ENCODE results near the gene SAMD4A.

SAMD4A gene

DNA sequence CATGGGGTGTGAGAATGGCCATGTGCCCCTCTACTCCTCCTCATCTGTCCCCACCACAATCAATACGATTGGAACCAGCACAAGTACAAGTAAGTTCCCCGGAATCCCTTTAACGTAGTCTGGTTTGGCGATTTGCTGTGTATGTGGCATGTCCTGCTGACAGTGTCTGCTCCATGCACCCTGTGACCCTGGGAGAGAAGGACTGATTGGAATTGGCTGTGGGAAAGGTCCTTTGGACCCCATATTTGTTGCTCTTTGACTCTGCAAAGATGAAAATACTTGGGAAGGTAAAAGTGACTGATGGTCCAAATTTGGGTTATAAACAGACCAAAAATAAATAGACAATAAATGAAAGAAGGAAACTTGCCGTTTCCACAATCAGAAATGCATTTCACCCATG lies 135.6 kb downstream of the SAMD4A start:
- DNase-seq (ENCODE audit: low read depth in 2 of 2), result no peak

DNA sequence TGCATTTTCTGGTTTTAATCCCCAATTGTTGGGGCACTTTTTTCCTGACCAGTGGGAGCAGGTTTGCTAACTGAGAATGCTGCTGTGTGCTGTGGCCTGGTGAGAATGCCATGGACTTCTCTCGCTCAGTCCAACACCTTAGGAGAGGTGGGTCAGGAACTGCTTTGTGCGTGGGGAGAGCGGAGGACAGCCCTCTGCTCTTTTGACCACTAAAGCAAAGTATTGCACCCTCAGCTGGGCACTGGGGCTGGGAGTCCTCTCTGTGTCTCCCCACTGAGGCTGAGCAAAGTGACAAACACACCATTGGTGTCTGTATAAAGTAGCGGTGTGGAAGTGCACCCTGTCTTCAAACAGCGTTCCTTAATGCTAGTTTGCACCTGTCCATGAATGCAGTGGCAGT lies 136.2 kb downstream of the SAMD4A start:
- no peak for DNase-seq (ENCODE audit: low read depth in 2 of 2)

DNA sequence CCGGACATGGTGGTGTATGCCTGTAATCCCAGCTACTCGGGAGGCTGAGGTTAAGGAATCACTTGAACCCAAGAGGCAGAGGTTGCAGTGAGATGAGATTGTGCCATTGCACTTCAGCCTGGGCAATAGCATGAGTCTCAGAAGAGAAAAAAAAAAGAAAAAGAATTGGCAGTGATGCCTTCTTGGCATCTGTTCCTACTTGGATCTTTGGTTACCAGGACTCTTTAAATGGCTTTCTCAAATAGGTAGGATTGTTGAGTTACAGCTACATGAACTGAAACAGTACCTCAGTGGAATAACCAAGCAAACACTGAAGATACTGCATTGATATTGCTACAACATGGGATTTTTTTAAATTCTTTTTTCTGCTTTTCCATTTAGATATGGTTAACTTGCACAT lies 136.8 kb downstream of the SAMD4A start:
- no peak for DNase-seq (ENCODE audit: low read depth in 2 of 2)

DNA sequence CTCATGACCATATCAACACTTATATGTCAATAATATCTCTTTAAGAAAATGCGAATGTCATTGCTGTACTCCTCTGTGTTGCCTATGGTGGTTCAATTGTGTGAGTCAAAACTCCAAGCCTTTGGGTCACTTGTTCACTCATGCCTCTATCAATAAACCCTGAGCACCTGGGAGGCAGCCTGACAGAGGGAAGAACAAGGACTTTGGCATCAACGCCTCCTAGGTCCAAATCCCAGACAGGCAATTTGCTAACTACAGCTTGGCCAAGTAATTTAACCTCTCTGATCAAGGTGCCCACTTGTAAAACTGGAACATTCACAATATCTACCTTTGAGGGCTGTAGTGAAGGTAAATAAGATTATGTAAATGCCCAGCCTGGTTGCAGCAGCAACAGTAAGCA lies 137.8 kb downstream of the SAMD4A start:
- no peak for DNase-seq (ENCODE audit: low read depth in 2 of 2)

DNA sequence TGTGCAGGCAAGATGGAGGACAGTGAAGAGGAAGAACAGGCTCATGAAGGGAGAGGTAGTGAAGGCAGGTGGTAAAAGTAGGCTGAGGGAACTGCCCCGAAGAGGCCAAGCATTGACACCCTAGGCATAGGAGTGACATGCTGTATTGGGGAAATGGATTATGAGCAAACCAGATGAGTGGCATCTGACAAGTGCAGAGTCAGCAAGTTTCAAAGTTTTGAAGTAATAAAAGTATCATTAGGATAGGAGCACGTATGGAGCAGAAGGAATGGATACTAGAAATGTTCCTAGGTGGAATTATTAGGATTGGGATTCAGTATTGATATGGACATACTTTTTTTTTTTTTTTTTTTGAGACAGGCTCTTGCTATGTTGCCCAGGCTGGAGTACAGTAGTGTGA lies 139.8 kb downstream of the SAMD4A start:
- DNase-seq (ENCODE audit: low read depth in 2 of 2), result no peak

DNA sequence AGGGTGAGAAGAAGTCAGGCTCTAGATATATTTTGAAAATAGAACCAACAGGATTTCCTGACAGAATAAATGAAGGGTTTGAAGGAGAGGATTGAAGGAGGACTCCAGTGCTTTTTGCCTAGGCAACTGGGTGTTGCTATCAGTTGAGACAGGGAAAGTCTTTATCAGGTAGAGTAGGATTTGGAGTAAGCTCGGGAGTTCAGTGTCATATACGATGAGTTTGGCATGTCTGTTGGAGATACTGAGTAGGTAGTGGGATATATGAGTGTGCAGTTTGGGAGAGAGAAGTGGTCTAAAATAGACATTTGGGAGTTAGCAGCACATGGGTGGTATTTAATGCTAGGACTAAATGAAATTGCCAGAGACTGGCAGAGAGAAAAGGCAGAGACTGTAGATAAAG lies 141.2 kb downstream of the SAMD4A start:
- no peak for DNase-seq (ENCODE audit: low read depth in 2 of 2)

DNA sequence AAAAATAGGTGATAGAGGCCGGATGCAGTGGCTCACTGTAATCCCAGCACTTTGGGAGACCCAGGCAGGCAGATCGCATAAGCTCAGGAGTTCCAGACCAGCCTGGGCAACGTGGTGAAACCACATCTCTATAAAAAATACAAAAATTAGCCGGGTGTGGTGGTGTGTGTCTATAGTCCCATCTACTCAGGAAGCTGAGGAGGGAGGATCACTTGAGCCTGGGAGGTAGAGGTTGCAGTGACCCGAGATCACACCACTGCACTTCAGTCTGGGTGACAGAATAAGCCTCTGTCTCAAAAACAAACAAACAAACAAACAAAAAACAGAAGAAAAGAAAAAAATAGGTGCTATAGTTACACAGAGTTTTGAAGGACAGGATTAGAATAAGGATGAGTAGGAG lies 142.1 kb downstream of the SAMD4A start:
- DNase-seq (ENCODE audit: low read depth in 2 of 2), result no peak

DNA sequence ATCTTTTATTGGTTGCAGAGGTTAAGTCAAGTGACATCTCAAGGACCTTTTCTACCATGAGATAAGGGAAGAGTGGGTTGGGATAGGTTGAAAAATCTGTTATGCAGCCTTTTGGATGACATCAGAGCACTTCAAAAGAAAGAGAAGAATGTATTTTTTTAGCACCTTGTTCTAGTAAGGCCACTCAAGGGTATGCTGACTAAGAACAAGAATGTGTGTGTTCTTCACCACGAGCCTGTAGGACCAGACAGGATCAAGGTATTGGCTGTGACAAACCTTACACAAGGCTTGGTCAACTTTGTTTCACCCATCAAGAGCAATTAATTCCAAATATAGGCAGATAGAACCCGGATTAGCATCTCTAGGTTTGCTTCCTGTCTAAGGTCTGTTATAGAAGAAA lies 142.5 kb downstream of the SAMD4A start:
- DNase-seq (ENCODE audit: low read depth in 2 of 2), result no peak

DNA sequence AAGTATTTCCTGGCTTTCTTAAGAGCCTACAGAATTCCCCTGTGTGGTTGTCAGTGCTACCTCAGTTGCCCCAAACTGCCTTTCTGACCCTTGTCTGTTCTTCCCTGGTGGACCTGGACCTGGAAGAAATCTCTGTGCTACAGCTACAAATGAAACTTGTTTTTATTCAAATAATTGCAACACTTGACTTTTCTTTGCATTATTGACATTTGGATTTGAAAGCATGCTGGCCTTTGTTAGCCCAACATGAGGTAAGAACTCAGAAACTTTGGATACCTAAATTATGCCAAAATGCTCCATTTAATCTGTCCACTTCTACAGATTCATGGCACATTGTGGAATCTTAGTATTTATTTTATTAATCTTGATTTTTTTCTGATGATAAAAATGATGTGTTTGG lies 142.9 kb downstream of the SAMD4A start:
- no peak for DNase-seq (ENCODE audit: low read depth in 2 of 2)

DNA sequence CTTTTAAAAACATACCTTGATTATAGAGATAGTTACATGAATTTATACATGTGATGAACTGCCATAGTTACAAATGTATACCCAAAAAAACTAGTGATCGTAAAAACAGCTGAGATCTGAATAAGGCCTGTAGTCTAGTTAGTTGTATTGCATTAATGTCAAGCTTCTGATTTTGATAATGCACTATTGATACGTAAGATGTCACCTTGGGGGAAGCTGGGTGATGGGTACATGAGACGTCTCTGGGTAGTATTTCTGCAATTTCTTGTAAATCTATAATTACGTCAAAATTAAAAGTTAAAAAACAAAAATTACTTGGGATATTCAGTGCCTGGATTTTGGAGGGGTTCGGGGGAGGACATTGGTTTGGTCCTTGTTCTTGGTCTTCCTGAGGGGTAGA lies 144.4 kb downstream of the SAMD4A start:
- no peak for DNase-seq (ENCODE audit: low read depth in 2 of 2)

DNA sequence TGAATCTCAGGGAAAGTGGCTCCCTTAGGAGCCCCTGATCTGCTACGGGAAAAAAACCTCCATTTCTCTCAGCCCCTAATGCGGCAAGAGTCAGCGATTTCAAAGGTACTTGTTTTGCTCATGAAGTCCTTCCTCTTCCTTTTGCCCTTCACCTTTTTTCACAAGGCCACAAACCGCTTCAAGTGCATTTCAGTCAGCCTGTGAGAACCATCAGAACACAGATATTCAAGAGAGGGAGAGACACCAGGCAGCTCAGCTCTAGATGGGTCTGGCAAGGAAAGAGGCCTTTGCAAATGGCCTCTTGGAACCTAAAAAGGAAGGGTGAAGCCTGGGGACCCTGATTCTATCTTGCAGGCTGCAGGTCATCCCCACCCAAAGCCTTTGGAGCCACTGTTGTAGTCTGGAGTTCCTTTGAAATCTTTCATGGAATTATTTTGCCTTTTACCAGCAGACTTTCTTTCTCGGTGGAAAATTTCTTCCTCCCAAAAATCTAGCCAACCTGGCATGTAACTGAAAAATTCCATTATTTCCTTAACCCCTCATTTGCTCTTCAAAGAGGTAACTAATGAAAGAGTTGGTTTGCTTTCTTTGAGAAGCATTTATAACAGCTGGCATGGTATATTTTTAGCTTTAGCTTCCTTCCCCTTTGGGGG lies 145.0 kb downstream of the SAMD4A start:
- no peak for DNase-seq (ENCODE audit: low read depth in 2 of 2)

DNA sequence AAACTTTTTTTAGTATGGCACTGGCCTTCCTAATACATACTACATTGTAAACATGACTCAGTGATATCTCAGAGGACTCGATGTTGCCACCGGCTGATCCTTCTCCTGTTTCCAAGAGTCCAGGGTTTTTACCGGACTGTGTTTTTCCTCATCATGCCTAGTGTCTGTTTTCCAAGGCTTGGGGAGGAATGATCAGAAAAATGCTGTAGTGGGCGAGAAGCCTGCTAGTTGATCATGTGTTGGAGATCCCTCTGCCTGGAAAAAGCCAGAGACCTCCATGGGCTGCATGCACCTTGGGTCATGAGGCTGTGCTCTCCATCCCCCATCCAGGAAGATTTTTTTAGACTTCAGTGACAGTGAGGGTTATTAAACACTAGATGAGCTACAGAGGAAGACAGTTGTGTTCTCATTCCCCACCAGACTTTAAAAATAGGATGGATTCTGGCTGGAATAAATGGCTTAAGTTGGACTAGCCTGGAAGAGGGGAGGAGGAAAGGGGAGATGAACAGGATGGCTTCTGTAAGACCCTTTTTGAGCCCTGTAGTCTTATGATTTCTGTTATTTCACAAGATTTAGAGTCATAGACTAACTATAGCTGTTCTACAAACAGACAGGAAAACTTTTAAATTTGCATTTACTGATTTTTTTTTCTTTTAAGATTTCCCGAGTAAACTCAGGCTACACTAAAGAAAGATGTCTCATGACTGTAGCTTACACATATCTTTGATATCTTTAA lies 145.7 kb downstream of the SAMD4A start:
- DNase-seq (ENCODE audit: low read depth in 2 of 2), result no peak

DNA sequence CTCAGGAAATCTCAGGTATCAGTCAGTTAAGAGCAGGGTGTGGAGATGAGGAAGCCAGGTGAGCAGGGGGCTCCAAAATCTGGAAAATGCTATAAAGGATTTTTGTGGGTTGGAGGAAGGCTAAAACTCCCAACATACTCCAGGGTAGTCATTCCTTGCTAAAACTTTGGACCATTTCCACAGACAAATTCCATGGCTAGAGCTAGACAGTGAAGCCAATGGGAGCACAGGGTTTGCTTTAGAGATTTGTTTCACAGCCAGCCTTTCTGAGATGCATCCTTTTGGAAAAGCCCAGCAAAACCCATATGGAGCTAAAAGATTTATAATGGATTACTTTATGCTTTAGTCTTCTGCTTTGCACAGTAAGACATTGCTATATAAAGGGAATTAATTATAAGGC lies 146.5 kb downstream of the SAMD4A start:
- no peak for DNase-seq (ENCODE audit: low read depth in 2 of 2)

DNA sequence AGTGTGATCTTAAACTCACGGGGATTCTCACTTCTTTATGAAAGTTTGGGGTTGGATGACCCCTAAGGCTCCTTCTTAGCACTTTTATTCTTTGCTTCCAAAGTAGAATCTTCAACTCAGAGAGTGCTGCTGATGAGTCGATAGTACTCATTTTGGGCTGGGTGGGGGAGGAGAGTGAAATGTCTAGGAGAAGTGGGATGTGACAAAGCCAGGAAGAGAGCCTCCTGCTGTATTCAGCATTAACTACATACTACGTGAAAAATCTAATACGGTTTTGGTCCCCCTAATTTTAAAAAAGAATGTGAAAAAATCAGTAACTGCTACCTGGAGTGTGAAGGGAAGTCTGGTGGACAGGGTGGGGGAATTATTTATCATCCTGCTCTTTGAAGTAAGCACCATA lies 148.3 kb downstream of the SAMD4A start:
- no peak for DNase-seq (ENCODE audit: low read depth in 2 of 2)

DNA sequence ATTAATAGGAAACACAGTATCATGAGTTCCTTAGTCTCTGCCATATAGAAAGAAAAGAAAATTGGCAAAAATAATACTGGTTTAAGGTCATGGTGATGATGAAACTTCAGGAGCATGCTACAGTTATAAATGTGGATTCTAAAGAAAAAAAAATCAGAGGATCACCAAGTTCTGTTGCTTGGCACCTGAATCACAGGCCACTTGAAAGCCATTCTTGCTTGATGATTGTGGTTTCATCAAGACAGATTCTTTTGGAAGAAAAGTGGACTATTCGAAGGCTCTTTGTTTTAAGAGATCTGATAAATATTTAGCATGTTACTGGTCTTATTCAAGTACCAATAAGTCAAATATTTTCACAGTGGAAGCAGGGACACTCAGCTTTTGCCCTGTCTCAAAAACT lies 148.9 kb downstream of the SAMD4A start:
- DNase-seq (ENCODE audit: low read depth in 2 of 2), result no peak

DNA sequence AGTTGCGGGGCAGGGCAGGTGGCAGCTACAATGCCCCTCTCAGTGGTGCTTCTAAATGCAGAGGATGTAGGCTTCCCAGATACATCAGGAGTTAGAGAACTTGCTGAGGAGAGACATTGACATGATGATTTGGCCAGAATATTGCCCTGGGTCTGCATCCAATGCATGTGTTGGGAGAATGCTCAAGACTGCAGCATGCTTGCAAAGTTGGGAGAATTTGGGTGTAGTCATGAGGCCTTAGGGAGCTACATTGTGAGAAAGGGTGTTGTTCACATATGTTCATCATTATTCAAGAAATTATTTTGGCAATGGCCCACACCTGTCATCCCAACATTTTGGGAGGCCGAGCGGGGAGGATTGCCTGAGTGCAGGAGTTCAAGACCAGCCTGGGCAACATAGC lies 149.9 kb downstream of the SAMD4A start:
- no peak for DNase-seq (ENCODE audit: low read depth in 2 of 2)

DNA sequence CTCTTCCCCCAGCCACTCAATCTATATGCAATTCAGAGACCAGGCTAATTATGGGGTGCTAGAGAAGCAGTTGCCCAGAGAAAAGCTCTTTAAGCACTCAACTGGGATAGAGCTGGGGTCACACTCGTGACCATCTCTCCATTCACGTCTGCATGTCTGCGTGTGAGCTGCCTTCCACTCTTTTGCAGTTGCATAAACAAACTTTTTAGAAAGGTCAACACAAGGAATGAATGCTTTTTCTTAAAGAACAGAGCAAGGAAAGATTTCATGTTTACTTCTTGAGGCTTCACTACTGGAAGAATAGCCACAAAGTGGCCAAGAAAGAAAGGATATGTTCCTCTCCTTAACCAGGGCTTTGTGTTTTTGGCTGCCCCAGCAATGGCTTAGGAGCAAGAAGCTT lies 151.1 kb downstream of the SAMD4A start:
- no peak for DNase-seq (ENCODE audit: low read depth in 2 of 2)

DNA sequence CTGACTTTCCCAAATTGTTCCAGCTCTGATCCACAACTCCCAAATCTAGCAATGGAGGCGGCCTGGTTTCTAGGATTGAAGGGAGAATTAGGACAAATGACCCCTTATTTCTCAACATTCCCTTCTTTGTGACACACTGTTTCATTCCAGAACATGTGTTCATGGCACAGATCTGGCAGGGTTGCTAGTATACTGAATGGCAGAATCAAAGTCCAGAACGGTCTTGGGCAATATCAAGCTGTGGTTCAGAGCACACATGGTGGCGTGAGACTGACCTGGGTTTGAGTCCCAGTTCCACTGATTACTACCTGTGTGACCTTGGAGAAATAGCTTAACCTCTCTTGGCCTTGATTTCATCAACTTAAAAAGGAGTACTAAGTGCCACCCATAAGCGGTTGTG lies 152.5 kb downstream of the SAMD4A start:
- DNase-seq (ENCODE audit: low read depth in 2 of 2), result no peak

DNA sequence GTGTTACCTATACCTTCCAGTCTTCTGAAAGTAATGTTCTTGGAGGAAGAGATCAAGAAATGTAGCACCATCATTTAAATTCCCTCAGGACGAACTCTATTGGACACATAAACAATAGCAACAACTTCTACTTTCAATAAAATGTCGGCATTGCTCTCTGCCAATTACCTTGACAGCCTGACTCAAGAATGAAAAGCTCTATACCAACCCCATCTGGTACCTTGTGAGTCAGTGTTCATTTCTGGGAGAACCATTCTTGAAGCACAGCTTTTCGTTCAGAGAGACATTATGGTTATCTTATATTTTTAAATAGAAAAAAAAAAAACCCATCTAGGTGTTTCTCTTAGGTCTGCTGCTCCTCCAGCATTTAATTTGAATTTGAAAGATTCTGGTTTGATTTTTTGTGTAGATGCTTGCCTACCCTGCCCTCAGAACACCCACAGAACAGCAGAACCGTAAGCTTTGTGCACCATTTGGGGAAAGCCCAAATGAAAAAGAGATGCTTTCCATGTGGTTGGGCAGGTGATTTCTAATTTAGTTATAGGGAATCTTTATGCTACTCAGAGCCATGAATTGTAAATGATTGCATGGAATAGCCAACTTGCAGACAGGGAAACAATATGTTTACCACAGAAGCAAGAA lies 156.0 kb downstream of the SAMD4A start:
- DNase-seq (ENCODE audit: low read depth in 2 of 2), result no peak

DNA sequence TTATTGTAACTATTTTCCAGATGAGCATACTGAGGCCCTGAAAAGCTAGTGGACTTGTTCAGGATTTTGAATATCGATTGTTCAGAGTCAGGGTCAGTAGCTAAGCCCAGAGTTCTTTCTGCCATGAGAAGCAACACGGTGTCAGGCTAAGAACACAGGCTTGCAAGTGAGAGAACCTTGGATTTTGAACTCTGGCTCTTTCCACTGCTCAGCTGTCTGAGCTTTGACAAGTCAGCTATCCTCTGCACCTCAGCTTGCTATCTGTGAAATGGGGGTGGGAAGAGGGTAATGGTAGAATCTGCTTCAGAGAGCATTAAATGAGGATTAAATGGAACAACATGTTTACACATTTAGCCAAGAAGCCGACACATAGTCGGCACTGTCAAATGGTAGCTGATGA lies 157.2 kb downstream of the SAMD4A start:
- no peak for DNase-seq (ENCODE audit: low read depth in 2 of 2)

DNA sequence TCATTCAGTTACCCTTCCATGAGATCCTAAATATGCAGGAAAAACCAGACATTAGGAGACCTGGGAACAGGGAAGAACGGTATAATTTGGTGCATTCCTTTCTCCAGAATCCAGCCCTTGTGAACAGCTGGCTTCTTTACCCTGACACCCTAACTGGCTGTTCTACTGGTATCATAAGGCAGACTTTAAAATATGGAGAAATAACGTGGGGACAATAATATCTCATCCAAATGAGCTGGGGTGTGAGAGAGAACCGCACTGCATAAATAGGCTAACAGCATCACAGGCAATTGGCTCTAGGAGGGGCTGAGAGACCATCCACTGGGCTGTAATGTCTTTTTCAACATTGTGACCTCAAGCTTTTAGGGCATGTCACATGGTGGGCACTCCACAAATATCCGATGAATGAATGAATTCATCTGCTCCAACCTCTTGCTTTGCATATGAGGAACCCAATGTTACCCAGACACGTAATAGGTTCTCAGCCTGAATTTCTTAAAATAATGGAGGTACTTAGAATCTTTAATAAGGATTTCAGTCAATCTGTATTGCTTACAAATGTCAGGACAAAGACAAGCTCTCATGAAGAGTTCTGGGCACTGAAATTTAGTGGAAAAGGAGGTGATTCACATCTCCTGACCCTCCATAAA lies 157.9 kb downstream of the SAMD4A start:
- DNase-seq (ENCODE audit: low read depth in 2 of 2), result no peak

DNA sequence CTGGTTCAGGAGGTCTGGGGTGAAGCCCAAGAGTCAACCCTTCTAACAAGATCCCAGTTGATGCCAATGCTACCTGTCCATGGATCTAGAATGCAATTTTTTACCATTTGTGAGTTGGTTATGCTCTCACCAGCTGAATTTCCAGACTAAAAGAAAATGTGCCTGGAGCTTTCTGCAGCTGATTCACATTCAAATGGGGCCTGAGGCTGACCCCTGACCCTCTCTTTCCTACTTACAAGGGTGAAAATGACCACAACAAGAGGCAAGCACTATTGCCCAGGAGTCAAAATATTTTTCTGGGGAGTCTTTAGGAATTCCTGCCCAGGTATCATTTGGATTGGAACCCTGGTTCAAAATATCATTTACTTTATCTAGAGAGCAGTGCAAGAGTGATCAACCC lies 159.1 kb downstream of the SAMD4A start:
- no peak for DNase-seq (ENCODE audit: low read depth in 2 of 2)

DNA sequence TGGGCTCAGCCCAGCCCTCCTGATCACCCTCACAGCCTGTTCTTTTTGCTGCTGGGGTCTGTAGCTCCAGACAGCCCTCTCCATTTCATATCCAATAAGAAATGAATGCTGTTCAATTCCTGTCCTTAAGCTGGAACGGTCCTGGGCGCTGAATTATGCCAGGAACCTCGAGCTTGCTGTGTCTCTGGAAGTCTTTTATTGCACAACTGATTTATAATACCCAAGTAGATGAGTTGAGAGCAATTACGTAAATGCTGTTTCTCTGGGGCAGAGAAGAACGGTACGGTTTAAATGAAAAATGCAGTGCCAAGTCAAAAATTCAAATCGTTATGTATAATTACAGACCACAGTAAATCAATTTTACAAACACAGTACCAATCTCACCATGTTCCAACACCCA lies 161.0 kb downstream of the SAMD4A start:
- no peak for DNase-seq (ENCODE audit: low read depth in 2 of 2)

Measured in stimulated activated CD4-positive, alpha-beta T cell treated with anti-CD3 and anti-CD28 coated beads, Interleukin-15, amount 100 ng/mL, for 48 hours (primary cell).